ENCODE measurements around the gene FLRT2.

FLRT2 gene

GRCh38 chr14:85573406-85573805, 43.5 kb downstream of the FLRT2 start:
- TF ChIP-seq CTCF (conservative IDR thresholded peaks at IDR 0.05; ENCODE audit: low read depth, low read length) = no peak
- H3K4me3 ChIP-seq (ENCODE audit: low read length) = no peak overlapping the region
- no peak for DNase-seq (ENCODE audit: low read depth)

- no peak for DNase-seq (ENCODE audit: low read depth)
- no peak for TF ChIP-seq CTCF (conservative IDR thresholded peaks at IDR 0.05; ENCODE audit: low read depth, low read length)
- H3K4me3 ChIP-seq (ENCODE audit: low read length) = no peak overlapping the region
Observed at GRCh38 chr14:85574853-85575616, 45.1 kb downstream of the FLRT2 start.

GRCh38 chr14:85575617-85575898, 45.6 kb downstream of the FLRT2 start:
- DNase-seq (ENCODE audit: low read depth) = no peak
- no peak overlapping the region for H3K4me3 ChIP-seq (ENCODE audit: low read length)
- TF ChIP-seq CTCF (conservative IDR thresholded peaks at IDR 0.05; ENCODE audit: low read depth, low read length) = no peak

- H3K4me3 ChIP-seq (ENCODE audit: low read length) = no peak overlapping the region
- no peak for TF ChIP-seq CTCF (conservative IDR thresholded peaks at IDR 0.05; ENCODE audit: low read depth, low read length)
- DNase-seq (ENCODE audit: low read depth) = no peak
Observed at GRCh38 chr14:85576218-85576617, 46.3 kb downstream of the FLRT2 start.

- DNase-seq (ENCODE audit: low read depth) = no peak
- no peak for TF ChIP-seq CTCF (conservative IDR thresholded peaks at IDR 0.05; ENCODE audit: low read depth, low read length)
- H3K4me3 ChIP-seq (ENCODE audit: low read length) = no peak overlapping the region
Observed at GRCh38 chr14:85576848-85577542, 47.1 kb downstream of the FLRT2 start.

GRCh38 chr14:85577543-85578114, 47.7 kb downstream of the FLRT2 start:
- H3K4me3 ChIP-seq (ENCODE audit: low read length) = no peak overlapping the region
- TF ChIP-seq CTCF (conservative IDR thresholded peaks at IDR 0.05; ENCODE audit: low read depth, low read length) = no peak
- no peak for DNase-seq (ENCODE audit: low read depth)

- DNase-seq (ENCODE audit: low read depth) = no peak
- no peak overlapping the region for H3K4me3 ChIP-seq (ENCODE audit: low read length)
- no peak for TF ChIP-seq CTCF (conservative IDR thresholded peaks at IDR 0.05; ENCODE audit: low read depth, low read length)
Observed at GRCh38 chr14:85578357-85578756, 48.4 kb downstream of the FLRT2 start.

Data from retinal pigment epithelial cell (primary cell).